Ishikawa (cell line): ENCODE results near the gene PBXIP1.

Experiments
- NFIC ChIP-seq: IDR thresholded peaks from 2 replicates; pipeline ENCODE4 v1.6.1; 2012
- TAF1 ChIP-seq: IDR thresholded peaks from 2 replicates; pipeline ENCODE4 v1.6.1; 2012; ENCODE audit warnings: low read depth, mild to moderate bottlenecking
- TF ChIP-seq, protein P1 (sequence below): IDR thresholded peaks from 2 replicates; pipeline ENCODE4 v1.6.1; 2012; ENCODE audit warnings: low read depth, mild to moderate bottlenecking
- TF ChIP-seq, protein P2 (sequence below): IDR thresholded peaks from 2 replicates; pipeline ENCODE4 v1.6.1; 2012

- no peak for TF ChIP-seq TAF1
- TF ChIP-seq NFIC, result no peak
- TF ChIP-seq, protein P1, sequence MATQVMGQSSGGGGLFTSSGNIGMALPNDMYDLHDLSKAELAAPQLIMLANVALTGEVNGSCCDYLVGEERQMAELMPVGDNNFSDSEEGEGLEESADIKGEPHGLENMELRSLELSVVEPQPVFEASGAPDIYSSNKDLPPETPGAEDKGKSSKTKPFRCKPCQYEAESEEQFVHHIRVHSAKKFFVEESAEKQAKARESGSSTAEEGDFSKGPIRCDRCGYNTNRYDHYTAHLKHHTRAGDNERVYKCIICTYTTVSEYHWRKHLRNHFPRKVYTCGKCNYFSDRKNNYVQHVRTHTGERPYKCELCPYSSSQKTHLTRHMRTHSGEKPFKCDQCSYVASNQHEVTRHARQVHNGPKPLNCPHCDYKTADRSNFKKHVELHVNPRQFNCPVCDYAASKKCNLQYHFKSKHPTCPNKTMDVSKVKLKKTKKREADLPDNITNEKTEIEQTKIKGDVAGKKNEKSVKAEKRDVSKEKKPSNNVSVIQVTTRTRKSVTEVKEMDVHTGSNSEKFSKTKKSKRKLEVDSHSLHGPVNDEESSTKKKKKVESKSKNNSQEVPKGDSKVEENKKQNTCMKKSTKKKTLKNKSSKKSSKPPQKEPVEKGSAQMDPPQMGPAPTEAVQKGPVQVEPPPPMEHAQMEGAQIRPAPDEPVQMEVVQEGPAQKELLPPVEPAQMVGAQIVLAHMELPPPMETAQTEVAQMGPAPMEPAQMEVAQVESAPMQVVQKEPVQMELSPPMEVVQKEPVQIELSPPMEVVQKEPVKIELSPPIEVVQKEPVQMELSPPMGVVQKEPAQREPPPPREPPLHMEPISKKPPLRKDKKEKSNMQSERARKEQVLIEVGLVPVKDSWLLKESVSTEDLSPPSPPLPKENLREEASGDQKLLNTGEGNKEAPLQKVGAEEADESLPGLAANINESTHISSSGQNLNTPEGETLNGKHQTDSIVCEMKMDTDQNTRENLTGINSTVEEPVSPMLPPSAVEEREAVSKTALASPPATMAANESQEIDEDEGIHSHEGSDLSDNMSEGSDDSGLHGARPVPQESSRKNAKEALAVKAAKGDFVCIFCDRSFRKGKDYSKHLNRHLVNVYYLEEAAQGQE, result no peak
- TF ChIP-seq, protein P2, sequence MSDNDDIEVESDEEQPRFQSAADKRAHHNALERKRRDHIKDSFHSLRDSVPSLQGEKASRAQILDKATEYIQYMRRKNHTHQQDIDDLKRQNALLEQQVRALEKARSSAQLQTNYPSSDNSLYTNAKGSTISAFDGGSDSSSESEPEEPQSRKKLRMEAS, result no peak
Observed at GRCh38 chr1:154945962-154946850, 9.7 kb downstream of the PBXIP1 start.
